Kidney (tissue), 14 donors: ENCODE measurements around the gene LRRC43. TPM values are rescaled to one million over a fixed set of nuclear protein-coding genes. Genes with fewer than 3 reads are reported as not detected.

Source experiments
- DNase-seq, 5 donors: peaks; one replicate each; pipeline ENCODE4 v3.0.0-alpha.2; 2013 to 2020
- FAIRE-seq: peaks from 2 replicates; lab custom pipeline; 2012; peaks lifted over from hg19 to GRCh38; lab: Jason Lieb, UNC
- H3K27ac ChIP-seq, 2 donors: one replicate each; pipeline ENCODE4 v1.7.0; 2013; ENCODE audit warnings: low read depth in 2 of 2, low read length in 2 of 2, inconsistent platforms in 1 of 2
- H3K27me3 ChIP-seq: one replicate; pipeline ENCODE4 v1.7.1; 2013; ENCODE audit warnings: low read length, inconsistent platforms; ENCODE audit not compliant: control insufficient read depth, insufficient read depth
- H3K36me3 ChIP-seq, 3 donors: one replicate each; pipeline versions ENCODE4 v1.7.0 to v1.7.1; 2013; ENCODE audit warnings: low read length in 3 of 3, control low read depth in 1 of 3, inconsistent platforms in 1 of 3; ENCODE audit not compliant: insufficient read depth in 3 of 3, control insufficient read depth in 2 of 3
- H3K4me1 ChIP-seq, 3 donors: one replicate each; pipeline versions ENCODE4 v1.7.0 to v1.7.1; 2013; ENCODE audit warnings: low read length in 3 of 3, inconsistent platforms in 1 of 3, low read depth in 1 of 3; ENCODE audit not compliant: control insufficient read depth in 2 of 3, insufficient read depth in 2 of 3
- H3K4me3 ChIP-seq, 3 donors: one replicate each; pipeline versions ENCODE4 v1.7.0 to v1.8.1; 2013; ENCODE audit warnings: low read length in 3 of 3, control low read depth in 1 of 3, inconsistent platforms in 1 of 3
- H3K9ac ChIP-seq, 3 donors: one replicate each; pipeline versions ENCODE4 v1.7.0 to v1.7.1; 2013; ENCODE audit warnings: low read length in 3 of 3, control low read depth in 1 of 3, inconsistent platforms in 1 of 3
- H3K9me3 ChIP-seq, 3 donors: one replicate each; pipeline versions ENCODE4 v1.7.0 to v1.7.1; 2013; ENCODE audit warnings: low read length in 3 of 3, control low read depth in 1 of 3, inconsistent platforms in 1 of 3; ENCODE audit not compliant: control insufficient read depth in 2 of 3, insufficient read depth in 1 of 3
- intact Hi-C: fragments of 100-400 bp; cut with DNase I; formaldehyde crosslinking; loops from one replicate; pipeline ENCODE4 v1.11.1; 2022
- polyA plus RNA-seq: library from polyadenylated mRNA; stranded (reverse); fragments of 350-450 nt; fragmentation: Illumina TruSeq; extraction: RNeasy Lipid Tissue Mini Kit (QIAGEN cat#74804); gene quantifications from one replicate; pipeline ENCODE4 v1.2.3, GENCODE V29; 2014; ENCODE audit warnings: low read depth, low replicate concordance; ENCODE audit not compliant: insufficient read depth
- total RNA-seq: library from RNA; stranded (reverse); fragmentation: NEBNext Ultra II Directional; extraction: Animal tissue kit (Norgen Biotek cat#: 25700); gene quantifications from one replicate; pipeline ENCODE4 v1.2.1, GENCODE V29; 2021
- TF ChIP-seq, protein P1 (sequence below): IDR thresholded peaks from 3 replicates; pipeline ENCODE4 v1.5.1; 2012; ENCODE audit warnings: mild to moderate bottlenecking, moderate library complexity, borderline replicate concordance; ENCODE audit not compliant: insufficient read depth; ENCODE audit errors: extremely low read depth
- donor health status: control.
- donor health status: control.
- donor health status: control.
- donor health status: control.
- donor health status: control.
- donor health status: DM: yes; HTN: yes; CAD: no.
- donor health status: Normal renal cell carcinoma (clear cell type).

Gene LRRC43
- total and polyA plus RNA-seq, 2 donors from 2014 or later = 4.8 to 7.9 TPM

- no peak overlapping the region for H3K9ac ChIP-seq
- H3K36me3 ChIP-seq = peaks cover 0 to 31% (median 2%) of the 10 kb centered on the region in 3 donors
- no peak overlapping the region for H3K27ac ChIP-seq
- H3K4me1 ChIP-seq = no peaks in the 10 kb centered on the region
- intact Hi-C loops = no loop called here
- no peaks in the 10 kb centered on the region for H3K27me3 ChIP-seq
- DNase-seq (no peak), FAIRE-seq (no peak)
- TF ChIP-seq, protein P1, sequence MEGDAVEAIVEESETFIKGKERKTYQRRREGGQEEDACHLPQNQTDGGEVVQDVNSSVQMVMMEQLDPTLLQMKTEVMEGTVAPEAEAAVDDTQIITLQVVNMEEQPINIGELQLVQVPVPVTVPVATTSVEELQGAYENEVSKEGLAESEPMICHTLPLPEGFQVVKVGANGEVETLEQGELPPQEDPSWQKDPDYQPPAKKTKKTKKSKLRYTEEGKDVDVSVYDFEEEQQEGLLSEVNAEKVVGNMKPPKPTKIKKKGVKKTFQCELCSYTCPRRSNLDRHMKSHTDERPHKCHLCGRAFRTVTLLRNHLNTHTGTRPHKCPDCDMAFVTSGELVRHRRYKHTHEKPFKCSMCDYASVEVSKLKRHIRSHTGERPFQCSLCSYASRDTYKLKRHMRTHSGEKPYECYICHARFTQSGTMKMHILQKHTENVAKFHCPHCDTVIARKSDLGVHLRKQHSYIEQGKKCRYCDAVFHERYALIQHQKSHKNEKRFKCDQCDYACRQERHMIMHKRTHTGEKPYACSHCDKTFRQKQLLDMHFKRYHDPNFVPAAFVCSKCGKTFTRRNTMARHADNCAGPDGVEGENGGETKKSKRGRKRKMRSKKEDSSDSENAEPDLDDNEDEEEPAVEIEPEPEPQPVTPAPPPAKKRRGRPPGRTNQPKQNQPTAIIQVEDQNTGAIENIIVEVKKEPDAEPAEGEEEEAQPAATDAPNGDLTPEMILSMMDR = no peak
- no peak overlapping the region for H3K4me3 ChIP-seq
- H3K9me3 ChIP-seq = no peaks in the 10 kb centered on the region
Observed at GRCh38 chr12:122250047-122250446, 67.1 kb downstream of the LRRC43 start.

- no peak for DNase-seq
- no peaks in the 10 kb centered on the region for H3K27me3 ChIP-seq
- TF ChIP-seq, protein P1 = no peak
- no peak overlapping the region for H3K27ac ChIP-seq
- H3K4me3 ChIP-seq = no peak overlapping the region
- FAIRE-seq = no peak
- no peaks in the 10 kb centered on the region for H3K9me3 ChIP-seq
- intact Hi-C loops = no loop called here
- peaks cover 0 to 31% (median 2%) of the 10 kb centered on the region in 3 donors for H3K36me3 ChIP-seq
- H3K9ac ChIP-seq = no peak overlapping the region
- H3K4me1 ChIP-seq = no peaks in the 10 kb centered on the region
Observed at GRCh38 chr12:122250536-122250935, 67.6 kb downstream of the LRRC43 start.

Other genes with a start within 250 kb of the LRRC43 start
- 22.7 TPM for gene BCL7A, start 161.2 kb upstream of the LRRC43 start, total RNA-seq
- 6.8 TPM for gene BCL7A, start 161.2 kb upstream of the LRRC43 start, polyA plus RNA-seq
- gene MLXIP, start 104.4 kb upstream of the LRRC43 start, total RNA-seq = 67.6 TPM
- gene MLXIP, start 104.4 kb upstream of the LRRC43 start, polyA plus RNA-seq = 10.9 TPM
- not detected for gene IL31, start 8.9 kb upstream of the LRRC43 start, total RNA-seq
- gene IL31, start 8.9 kb upstream of the LRRC43 start, polyA plus RNA-seq = not detected
- 0.35 TPM for gene B3GNT4, start 20.6 kb downstream of the LRRC43 start, total RNA-seq
- 8.0 TPM for gene B3GNT4, start 20.6 kb downstream of the LRRC43 start, polyA plus RNA-seq
- 43.7 TPM for gene DIABLO, start 42.9 kb downstream of the LRRC43 start, total RNA-seq
- gene DIABLO, start 42.9 kb downstream of the LRRC43 start, polyA plus RNA-seq = 97.7 TPM
- 20.1 TPM for gene VPS33A, start 83.4 kb downstream of the LRRC43 start, total RNA-seq
- 11.1 TPM for gene VPS33A, start 83.4 kb downstream of the LRRC43 start, polyA plus RNA-seq
- gene CLIP1, start 239.5 kb downstream of the LRRC43 start, total RNA-seq = 85.3 TPM
- 14.5 TPM for gene CLIP1, start 239.5 kb downstream of the LRRC43 start, polyA plus RNA-seq